ENCODE results near the gene ACSL3.

ACSL3 gene

GRCh38 chr2:222860740-222861410, at the start of gene ACSL3:
ACSL3 (plus strand) TSS chr2:222861036; CDS start chr2:222908773, 47,737 bp downstream.
- peak; percentile 91 to 95 for DNase-seq (ENCODE audit: low read depth in 2 of 2)
- peak within 1 kb of the TSS; percentile 83 to 95 for H3K4me3 ChIP-seq (replicated peaks in 1 of 2; ENCODE audit: low read depth in 2 of 2, low read length in 2 of 2)
- no peak for TF ChIP-seq CTCF (IDR thresholded peaks at IDR 0.05; ENCODE audit: low read depth, low read length)

GRCh38 chr2:222811828-222812227, 49.0 kb upstream of the ACSL3 start:
- DNase-seq (ENCODE audit: low read depth in 2 of 2) = no peak
- no peak for TF ChIP-seq CTCF (IDR thresholded peaks at IDR 0.05; ENCODE audit: low read depth, low read length)
- H3K4me3 ChIP-seq (replicated peaks in 1 of 2; ENCODE audit: low read depth in 2 of 2, low read length in 2 of 2) = no peak overlapping the region

- peak in 1 of 2 donors; percentile 12 for DNase-seq (ENCODE audit: low read depth in 2 of 2)
- no peak overlapping the region for H3K4me3 ChIP-seq (replicated peaks in 1 of 2; ENCODE audit: low read depth in 2 of 2, low read length in 2 of 2)
- no peak for TF ChIP-seq CTCF (IDR thresholded peaks at IDR 0.05; ENCODE audit: low read depth, low read length)
These were observed 47.5 kb upstream of the ACSL3 start for GRCh38 chr2:222813177-222813843.

- DNase-seq (ENCODE audit: low read depth in 2 of 2) = peak; percentile 52 to 62
- H3K4me3 ChIP-seq (replicated peaks in 1 of 2; ENCODE audit: low read depth in 2 of 2, low read length in 2 of 2) = no peak overlapping the region
- no peak for TF ChIP-seq CTCF (IDR thresholded peaks at IDR 0.05; ENCODE audit: low read depth, low read length)
These were observed 41.0 kb upstream of the ACSL3 start for GRCh38 chr2:222819722-222820333.

- no peak for TF ChIP-seq CTCF (IDR thresholded peaks at IDR 0.05; ENCODE audit: low read depth, low read length)
- no peak overlapping the region for H3K4me3 ChIP-seq (replicated peaks in 1 of 2; ENCODE audit: low read depth in 2 of 2, low read length in 2 of 2)
- DNase-seq (ENCODE audit: low read depth in 2 of 2) = no peak
These were observed 37.5 kb upstream of the ACSL3 start for GRCh38 chr2:222823183-222823930.

- H3K4me3 ChIP-seq (replicated peaks in 1 of 2; ENCODE audit: low read depth in 2 of 2, low read length in 2 of 2) = no peak overlapping the region
- DNase-seq (ENCODE audit: low read depth in 2 of 2) = no peak
- TF ChIP-seq CTCF (IDR thresholded peaks at IDR 0.05; ENCODE audit: low read depth, low read length) = no peak
These were observed 35.8 kb upstream of the ACSL3 start for GRCh38 chr2:222825031-222825430.

Measured in cardiac fibroblast (primary cell).